HG03558 (cell line): Measurements from ENCODE around the gene ACOXL.

ENCODE experiments used
- ATAC-seq: cut with Tn5 transposase; IDR thresholded peaks from one replicate; pipeline ENCODE4 v1.9.1; 2021; ENCODE audit warnings: moderate number of reproducible peaks; ENCODE audit not compliant: unreplicated experiment; ENCODE audit errors: extremely low read depth

The ACOXL gene

DNA sequence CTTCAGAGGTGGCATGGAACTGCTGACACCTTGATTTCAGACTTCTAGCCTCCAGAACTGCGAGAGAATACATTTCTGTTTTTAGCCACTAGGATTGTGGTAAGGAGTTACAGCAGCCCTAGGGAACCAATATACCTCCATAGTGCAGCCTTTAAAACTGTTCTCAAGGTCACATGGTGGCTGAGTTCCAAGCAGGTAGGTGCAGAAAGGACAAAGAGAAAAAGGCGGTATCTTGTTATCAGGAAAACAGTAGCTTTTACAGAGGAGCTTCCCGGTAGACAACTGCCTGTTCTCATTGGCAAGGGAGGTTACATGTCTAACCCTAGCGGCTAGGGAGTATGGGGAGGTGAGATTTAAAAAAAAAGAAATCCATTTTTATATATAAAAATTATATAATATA, 292.1 kb downstream of the ACOXL start:
- ATAC-seq, result no peak

DNA sequence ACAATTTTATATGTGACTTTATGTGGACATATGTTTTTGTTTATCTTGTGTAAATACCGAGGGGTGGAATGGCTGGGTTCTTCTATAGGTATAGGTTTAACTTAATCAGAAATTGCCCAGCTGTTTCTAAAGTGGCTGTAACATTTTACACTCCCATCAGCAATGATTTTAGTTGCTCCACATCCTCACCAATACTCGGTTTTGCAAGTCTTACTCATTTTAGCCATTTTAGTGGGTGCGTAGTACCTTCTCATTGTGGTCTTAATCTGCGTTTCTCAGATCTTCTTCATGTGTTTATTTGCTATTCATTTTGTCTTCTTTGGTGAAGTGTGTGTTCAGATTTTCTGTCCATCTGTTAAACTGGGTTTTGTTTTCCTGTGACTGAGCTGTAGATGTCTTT, 292.9 kb downstream of the ACOXL start:
- no peak for ATAC-seq

DNA sequence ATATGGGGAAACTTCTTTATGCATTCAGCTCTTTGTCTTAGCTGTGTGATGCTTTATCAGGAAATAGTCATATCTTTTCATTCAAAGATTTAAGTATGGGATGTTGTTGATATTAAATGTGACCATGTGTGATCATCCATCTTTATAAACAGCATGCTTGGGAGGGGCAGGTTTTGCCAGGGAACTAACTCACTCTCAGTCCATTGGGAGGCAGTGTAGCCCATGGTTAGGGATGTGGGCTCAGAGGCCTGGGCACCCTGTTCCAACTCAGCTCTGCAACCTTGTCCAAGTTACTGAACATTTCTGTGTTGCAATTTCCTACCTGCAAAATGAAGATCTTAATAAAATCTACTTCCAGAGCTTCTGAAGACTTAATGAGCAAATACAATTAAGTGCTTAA, 296.3 kb downstream of the ACOXL start:
- ATAC-seq, result no peak

DNA sequence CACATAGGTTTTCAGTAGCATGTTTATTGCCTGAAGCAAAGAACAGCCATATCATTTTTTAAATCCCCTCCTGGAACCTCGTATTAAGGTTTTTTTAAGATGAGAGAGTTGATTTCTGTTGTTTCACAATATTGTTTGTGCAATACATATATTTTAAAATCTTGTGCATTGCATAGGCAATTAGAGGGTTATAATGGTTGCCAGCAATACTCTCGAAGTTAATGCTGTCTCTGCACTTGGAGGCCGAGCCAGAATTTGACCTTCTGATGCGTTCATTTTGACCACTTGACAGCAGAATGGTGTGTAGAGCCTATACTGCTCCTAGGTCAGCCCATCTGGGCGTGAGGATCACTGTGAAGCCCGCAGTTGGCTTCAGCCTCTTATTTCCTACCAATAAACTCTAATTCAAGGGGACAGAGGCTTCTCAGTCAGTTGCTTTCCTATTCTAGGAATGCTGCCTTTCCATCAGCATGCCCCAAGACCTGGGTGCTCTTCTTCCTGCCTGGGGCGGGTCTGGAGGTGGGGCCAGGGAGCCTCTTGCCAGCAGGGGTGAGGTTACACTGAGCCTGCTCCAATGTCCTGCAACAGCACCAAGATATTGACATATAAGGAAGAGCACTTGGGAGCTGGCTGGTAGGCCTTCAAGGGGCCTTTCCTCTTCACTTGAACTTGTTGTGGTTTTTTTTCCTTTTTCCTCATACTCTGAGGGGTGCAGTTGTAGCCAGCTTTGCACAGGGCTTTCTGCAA, 297.0 kb downstream of the ACOXL start:
- no peak for ATAC-seq

DNA sequence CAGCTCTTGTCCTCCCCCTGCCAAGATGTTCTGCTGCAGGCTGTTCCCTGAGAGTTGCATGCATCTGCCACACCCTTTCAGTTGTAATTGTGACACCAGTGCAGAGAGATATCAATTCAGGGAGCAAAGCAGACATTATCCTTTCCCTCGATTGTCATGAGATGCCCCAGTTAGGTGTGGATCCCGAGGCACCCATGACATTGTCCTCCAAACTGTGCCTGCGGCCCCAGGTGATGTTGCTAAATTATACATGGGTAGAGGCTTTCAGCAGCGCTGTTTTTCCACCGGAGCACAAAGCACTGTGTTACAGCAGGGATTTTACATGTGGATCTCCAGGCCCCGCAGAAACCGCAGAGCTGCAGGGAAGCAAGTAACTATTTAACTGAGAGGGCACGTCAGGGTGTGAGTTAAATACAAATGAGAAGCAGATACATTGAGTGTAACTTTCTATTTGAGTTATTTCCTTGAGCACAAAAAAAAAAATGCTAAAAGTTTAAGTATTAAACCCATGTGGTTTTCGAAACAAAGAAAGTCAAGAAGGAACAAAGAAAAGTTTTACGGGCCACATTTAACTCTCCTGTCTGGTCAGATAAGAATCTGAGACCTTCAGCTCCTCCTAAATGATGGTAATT, 298.0 kb downstream of the ACOXL start:
- peak; percentile 53 for ATAC-seq

DNA sequence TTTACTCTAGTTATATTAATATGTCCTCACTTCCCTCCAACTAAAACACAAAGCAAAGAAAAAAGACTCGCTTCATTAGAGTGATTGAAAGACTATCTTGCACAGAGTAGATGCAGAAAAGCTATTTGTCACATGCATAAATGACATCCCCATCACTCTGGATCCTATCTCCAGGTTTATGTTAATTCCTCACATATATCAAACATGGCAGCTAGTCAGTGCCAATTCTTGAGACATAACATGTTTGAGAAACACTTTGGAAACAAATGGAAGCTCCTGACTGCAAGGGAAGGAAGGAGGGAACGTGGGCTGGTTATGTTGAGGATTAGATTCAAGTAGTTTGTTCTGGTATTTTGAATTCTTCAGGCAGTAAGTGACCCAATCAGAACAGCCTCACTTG, 298.6 kb downstream of the ACOXL start:
- no peak for ATAC-seq

DNA sequence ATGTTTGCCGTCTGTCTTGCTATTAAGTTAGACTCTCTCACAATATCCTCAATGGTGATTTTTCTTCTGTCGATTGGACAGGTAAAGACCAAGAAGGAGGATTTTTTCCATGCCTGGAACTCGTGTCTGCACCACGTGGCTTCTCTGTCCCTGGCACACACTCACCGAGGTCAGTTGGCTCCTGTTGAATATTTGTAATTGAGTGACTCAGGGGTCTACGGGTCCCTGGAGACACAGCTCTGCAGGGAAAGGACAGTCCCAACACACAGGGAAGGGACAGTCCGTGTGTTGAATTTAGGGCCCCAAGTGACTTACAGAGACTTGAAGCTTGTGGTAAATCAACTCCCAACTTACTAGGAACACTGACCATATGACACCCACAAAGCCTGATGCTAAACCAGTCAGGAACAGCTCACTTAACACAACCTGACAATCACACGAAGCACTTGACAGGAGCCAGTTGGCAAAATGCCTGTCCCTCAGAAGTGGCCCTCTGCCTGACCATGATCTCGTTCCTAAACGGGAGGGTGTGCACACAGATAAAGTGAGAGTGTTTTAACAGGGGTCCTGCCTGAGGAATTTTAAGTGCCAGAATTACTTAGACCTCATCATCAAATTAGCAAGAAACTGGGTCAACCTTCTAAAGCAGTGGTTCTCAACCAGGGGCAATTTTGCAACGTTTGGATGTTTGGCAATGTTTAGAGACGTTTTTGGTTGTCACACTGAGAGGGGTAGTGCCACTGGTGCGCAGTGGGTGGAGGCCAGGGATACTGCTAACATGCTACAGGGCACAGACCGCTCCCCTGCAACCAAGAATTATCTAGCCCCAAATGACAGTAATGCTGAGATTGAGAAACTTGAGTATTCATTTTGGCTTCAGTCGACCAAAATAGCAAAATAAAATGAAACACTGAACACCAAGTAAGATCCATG, 299.4 kb downstream of the ACOXL start:
- ATAC-seq, result no peak

DNA sequence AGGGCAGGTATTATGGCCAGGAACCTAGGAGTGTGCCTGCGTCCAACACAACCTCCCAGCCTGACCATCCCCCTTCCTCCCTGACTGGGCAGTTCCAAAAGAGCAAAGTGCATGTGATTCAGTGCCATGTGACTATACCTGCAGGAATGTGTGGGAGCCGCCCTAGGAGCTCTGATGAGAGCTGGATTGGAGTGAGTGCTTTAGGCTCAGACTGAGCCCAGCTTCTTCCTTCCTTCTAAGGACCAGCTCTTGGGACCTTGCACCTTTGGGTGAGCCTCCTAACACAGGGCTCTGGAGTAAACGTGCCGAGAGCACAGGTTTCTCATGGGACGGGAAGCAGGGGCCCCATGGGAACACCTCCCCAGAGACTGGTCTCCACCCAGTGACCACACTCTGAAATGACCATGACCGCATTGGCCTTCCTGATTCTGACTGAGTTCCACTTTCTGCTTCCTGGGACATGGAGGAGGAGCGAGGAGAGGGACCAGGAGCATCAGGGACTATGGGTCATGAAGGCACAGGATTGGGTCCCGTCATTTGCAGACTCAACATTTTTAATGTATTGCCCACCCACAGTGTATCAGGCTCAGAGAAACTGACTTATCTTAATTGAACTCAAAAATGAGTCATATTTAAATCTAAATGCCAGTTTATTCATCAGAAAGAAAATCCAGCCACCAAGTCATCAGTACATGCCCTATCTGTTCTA, 300.5 kb downstream of the ACOXL start:
- ATAC-seq, result no peak

DNA sequence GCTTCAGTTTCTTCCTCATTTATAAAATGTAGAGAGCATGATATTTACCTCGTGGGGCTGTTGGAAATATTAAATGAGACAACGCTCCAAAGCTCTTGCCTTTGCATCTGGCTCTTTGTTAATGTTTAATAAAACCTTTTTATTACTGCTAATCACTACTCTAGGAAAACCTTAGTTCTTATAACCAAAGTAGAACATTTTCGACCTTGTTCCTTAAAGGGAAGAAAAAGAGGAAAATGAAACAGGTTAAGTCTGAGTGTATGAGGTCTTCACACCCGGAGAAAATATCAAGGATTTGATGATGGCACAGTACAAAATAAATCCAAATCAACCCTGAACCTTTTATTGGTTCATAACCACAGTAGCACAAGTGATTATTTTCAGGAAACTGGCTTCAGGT, 301.8 kb downstream of the ACOXL start:
- no peak for ATAC-seq

DNA sequence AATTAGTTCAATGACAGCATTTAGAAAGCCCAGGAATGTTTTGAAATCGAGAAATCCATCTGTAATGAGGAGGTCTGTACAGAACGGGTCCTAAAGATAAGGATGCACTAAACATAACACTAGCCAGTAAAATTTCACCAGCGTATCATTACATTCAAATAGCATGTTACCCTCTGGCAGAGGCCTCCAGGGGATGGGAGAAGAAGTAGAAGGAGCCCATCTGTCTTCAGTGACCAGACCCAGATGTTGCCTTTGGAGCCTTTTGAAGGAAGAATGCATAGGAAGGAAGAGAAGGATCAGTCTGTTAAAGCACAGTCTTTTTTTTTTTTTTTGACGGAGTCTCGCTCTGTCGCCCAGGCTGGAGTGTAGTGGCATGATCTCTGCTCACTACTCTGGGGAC, 302.2 kb downstream of the ACOXL start:
- ATAC-seq, result no peak

DNA sequence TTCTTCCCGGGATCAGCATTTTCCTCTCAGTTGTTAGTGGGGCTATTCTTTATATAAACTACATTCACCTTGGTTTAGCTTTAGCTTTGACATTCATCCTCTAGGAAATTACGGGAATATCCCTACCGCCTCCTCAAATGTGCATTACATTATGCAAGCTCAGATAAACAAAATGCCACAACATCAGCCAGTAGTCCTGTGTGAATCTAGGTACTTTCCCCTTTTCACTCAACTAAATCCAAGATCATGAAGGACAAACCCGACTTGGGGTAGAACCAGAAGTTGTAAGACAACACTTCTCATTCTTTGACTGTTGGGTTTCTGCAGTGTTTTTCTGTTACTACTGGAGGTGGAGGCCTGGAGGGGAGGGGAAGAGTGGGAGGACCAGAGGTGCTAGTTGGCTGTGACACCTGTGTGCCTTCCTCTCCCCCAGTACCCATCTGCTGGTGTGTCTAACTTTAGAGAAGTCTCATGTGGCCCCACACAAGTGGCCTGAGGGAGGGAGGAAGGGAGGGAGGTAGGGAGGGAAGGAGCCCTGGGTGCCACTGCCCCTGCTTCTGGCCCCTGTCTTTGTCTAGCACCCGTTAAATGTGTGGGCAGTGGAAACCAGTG, 303.6 kb downstream of the ACOXL start:
- ATAC-seq, result peak; percentile 37

DNA sequence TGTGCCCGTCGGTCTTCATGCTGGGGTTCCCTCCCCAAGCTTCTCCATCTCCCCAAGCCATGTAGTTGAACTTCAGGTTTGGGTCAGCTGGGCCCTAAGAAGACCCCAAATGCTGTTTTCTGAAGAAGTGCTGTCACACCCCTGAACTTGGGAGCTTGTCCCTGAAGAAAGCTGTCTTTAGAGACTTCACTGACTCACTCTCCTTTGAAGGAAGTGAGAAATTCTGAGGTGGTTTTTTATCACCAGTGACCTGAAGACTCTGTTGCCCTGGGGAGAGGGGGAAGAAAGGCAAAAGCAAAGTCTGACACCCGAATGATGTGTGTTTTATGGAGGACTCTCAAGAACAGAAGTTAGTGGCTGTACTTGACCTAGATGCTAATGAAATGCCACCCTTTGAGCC, 304.8 kb downstream of the ACOXL start:
- ATAC-seq, result no peak

DNA sequence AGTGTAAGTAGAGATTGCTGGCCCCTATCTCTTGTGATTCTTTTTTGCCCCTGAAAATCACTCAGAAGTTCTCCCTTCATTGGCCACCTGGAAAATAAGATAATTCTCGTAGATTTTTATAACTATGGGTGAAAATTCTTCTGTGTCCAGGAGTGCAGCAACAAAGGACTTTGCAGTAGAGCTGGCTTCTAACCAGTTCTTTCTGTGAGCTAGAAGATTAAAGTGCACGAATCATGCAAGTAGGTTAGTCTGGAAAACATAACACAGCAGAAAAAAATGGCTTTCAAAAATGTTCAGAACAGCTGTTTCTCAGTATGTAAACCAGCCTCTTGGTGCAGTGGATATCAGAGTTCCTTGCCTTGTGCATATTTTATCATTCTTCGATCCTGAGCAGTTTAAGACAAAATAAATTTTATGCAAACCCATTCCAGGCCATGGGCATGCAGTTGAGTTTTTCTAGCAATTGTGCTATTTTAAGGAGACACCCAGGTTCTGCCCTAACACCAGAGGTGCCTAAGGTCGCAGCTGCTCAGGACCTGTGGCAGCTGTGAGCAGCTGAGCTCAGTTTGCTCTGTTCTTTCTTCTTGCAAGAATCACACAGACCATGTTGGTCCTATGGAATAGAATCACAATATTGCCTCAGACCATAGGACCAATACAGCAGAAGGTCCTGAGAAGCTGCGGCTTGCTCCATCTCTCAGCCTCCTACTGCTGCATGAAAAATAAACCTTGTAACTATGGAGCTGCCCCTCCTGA, 307.4 kb downstream of the ACOXL start:
- no peak for ATAC-seq

DNA sequence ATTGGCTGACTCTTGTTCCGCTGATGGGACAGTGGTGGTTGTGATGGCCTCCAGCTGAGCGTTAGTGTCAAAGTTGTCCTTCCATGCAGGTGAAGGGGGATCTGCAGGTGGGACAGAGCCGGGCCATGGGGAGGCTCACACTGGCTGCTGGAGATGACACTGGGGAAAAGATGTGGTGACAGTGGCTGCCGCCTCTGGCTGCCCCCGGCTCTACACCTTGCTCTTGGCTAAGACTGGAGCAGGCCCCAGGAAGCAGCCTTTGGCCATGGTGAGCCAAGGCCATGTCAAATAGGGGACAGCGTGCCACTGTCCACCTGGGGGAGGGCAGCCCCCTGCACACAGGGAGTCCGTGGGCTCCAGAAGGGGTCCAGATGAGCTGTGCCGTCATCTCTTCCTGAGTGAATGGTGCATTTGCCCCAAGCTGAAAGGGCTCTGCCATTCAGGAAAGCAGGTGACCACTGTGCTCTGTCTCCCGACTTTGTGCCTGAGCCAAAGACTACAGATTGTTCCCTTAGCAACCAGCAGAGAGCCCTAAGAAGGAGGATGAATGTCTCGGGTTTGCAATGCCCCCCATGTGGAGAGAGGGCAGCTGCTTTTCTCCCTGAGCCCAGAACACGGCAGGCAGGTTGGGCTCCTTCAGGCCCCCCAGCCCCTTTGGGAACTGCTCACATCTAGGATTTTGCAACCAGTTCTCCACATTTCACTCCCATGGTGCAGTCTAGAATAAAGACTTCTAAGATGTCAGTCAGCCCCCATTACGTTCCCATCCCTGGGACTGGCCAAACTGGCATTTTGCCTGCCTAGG, 309.2 kb downstream of the ACOXL start:
- ATAC-seq, result no peak

DNA sequence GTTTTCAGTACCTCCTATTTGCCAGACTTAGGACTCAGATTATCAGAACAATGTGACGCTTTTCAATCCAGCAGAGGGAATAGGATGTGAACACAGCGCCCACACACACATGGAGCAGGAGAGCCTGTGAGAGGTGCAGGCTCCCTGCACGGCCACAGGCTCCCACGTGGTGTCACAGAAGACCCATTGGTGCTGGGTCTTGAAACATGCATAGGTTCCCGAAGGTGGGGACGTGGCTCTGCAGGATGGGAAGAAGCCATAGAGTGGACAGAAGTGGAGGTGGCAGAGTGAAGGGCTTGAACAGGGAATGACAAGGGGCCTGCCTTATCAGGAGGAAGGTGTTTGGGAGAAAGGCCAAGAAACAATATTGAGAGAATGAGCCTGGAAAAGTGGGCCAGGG, 309.9 kb downstream of the ACOXL start:
- ATAC-seq, result no peak

DNA sequence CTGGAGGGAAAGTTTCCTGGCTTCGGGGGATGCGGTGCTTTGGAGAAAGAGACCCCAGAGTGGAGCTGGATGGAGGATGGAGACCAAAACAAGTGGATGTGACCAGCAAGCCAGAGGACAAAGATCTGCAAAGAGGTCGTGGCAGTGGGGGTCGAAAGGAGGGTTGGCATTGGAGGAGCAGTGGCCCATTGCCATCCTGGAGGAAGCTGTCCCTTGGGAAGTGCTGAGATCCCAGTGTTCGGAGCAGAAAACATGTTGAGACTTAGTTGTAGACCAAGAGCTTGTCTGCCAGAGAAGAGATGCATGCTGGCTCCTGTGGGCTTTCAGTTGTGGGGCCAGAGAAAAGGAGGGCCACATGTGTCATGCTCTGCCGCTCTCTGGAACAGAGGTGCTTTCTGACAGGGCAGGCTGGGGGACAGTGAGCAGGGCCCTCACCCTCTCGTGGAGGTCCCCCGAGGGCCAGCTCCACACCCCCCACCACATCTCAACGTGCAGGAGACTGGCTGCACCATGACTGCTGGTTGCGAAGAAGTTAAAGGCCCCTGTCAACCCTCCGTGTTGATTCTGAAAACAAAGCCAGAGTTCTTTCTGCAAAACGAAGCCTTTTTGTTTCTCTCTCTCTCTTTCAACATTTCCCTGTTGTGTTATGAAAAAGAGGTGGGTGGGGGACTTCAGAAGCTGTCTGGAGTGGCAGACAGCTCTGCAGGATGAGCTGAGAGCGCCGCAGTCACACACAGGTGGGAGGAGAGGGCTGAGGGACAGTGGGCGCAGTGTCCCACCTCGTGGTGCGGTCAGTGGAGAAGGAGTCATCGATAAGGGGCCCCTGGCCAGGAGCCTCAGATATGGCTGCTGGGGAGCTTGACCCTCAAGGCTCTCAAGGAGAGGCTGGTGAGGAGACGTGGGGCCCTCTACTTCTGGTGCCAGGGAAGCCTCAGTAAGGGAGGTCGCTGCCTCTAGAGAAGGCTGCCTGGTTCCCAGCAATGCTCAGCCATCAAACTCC, 310.7 kb downstream of the ACOXL start:
- ATAC-seq, result no peak

DNA sequence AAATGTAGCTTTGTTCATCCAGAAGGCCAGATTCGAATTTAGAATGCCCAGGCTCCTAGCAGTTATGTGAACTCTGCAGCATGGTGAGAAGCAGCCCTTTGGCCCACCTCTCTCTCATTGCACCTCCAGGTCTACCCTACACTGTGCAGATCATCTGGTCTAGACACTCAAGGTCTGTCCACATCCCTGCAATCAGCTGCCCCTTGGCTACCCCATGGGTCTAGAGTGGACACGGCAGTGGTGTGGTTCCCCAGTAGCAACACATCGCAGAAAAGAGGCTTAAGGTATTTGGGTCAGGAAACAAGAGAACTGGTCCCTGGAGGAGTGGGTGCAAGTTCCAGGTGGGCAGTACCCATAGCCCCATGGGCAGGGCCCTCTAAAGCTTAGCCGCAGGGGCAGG, 311.7 kb downstream of the ACOXL start:
- ATAC-seq, result no peak
